Activated CD4-positive, alpha-beta T cell treated with anti-CD3 and anti-CD28 coated beads, Interleukin-2, amount 50 U/mL, for 1 hour (primary cell): ENCODE measurements around the gene ANTXR2.

Experiments
- DNase-seq: peaks from one replicate; pipeline ENCODE4 v3.0.0-alpha.2; 2020

Gene ANTXR2

GRCh38 chr4:79856196-79856595, 216.8 kb downstream of the ANTXR2 start:
- no peak for DNase-seq

- DNase-seq: no peak
Observed at GRCh38 chr4:79854856-79855502, 218.1 kb downstream of the ANTXR2 start.

- no peak for DNase-seq
Observed at GRCh38 chr4:79852305-79852730, 220.7 kb downstream of the ANTXR2 start.

- DNase-seq: no peak
Observed at GRCh38 chr4:79851625-79852304, 221.3 kb downstream of the ANTXR2 start.
